IMR-90 (cell line): ENCODE measurements around the gene CLCN6.

Experiments
- POLR2A ChIP-seq: IDR thresholded peaks from 2 replicates; pipeline ENCODE4 v1.6.1; 2012; ENCODE audit warnings: mild to moderate bottlenecking, low read depth, low read length
- TF ChIP-seq, protein P1 (sequence below): conservative IDR thresholded peaks from 2 replicates; pipeline ENCODE4 v1.5.1; 2012; ENCODE audit warnings: mild to moderate bottlenecking, low read depth, low read length, improper control_type of control experiment

DNA sequence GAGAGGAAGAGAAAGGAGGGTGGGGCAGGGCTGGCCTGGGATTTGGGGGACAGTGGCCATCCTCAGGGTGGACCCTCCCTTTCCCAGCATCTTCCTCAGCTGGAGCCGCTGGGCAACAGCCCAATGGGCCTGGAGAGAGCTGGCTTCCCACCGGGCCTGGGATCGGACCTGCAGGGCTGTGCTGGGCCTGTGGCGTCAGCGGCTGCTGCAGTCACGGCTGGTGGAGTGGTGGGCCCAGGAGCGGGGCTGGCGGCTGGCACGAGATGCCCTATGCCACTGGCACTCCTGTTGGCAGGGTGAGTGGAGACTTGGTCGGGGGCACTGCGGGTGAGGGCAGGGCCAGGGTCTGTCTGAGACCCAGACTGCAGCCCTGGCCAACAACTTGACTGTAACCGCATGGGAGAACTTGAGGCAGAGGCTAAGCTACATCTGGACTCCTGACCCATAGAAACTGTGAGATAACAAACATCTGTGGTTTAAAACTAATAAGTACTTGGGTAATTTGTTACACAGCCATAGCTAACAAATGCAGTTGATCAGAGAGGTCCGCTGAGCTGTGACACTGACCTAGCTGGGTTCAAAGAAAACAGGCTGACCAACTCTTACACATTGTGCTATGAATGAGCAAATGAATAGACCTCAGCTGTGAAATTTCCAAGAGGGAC is 26.1 kb upstream of the CLCN6 start:
- no peak for TF ChIP-seq POLR2A
- TF ChIP-seq, protein P1, sequence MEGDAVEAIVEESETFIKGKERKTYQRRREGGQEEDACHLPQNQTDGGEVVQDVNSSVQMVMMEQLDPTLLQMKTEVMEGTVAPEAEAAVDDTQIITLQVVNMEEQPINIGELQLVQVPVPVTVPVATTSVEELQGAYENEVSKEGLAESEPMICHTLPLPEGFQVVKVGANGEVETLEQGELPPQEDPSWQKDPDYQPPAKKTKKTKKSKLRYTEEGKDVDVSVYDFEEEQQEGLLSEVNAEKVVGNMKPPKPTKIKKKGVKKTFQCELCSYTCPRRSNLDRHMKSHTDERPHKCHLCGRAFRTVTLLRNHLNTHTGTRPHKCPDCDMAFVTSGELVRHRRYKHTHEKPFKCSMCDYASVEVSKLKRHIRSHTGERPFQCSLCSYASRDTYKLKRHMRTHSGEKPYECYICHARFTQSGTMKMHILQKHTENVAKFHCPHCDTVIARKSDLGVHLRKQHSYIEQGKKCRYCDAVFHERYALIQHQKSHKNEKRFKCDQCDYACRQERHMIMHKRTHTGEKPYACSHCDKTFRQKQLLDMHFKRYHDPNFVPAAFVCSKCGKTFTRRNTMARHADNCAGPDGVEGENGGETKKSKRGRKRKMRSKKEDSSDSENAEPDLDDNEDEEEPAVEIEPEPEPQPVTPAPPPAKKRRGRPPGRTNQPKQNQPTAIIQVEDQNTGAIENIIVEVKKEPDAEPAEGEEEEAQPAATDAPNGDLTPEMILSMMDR, result no peak
